K562 (cell line): ENCODE results near the gene CMSS1. TPM values are rescaled to one million over a fixed set of nuclear protein-coding genes. Genes with fewer than 3 reads are reported as not detected.

Source experiments
- BACH1 ChIP-seq: fragments of 200-800 bp; sonication (Bioruptor generic); IDR thresholded peaks from 2 replicates; pipeline ENCODE4 v1.6.1; 2016; ENCODE audit warnings: missing genetic modification characterization, missing compliant biosample characterization
- CEBPG ChIP-seq, 3 experiments: fragments of 200-800 bp in 1 of 3; sonication (Bioruptor generic) in 1 of 3; sonication (generic) in 1 of 3; formaldehyde crosslinking in 1 of 3; IDR thresholded peaks in 2 of 3; conservative IDR thresholded peaks in 1 of 3; 2 replicates each; pipeline versions ENCODE4 v1.6.1 to v1.8.0; 2016 to 2022; ENCODE audit warnings: missing compliant biosample characterization in 2 of 3, missing genetic modification characterization in 2 of 3, mild to moderate bottlenecking in 1 of 3, missing genetic modification reagents in 1 of 3
- FOSL1 ChIP-seq: fragments of 200-800 bp; sonication (Bioruptor generic); conservative IDR thresholded peaks from 2 replicates; pipeline ENCODE4 v1.6.1; 2016; ENCODE audit warnings: missing genetic modification characterization, missing compliant biosample characterization
- HMG20A ChIP-seq: fragments of 450-650 bp; formaldehyde crosslinking; conservative IDR thresholded peaks from 2 replicates; pipeline ENCODE4 v1.4.0; 2020; ENCODE audit warnings: mild to moderate bottlenecking, mixed read lengths
- HNRNPLL ChIP-seq: fragments of 200-400 bp; formaldehyde crosslinking; IDR thresholded peaks from 2 replicates; pipeline ENCODE4 v1.6.1; 2017; ENCODE audit warnings: low read length, low read depth, mild to moderate bottlenecking; ENCODE audit not compliant: poor library complexity, severe bottlenecking
- HOXB6 ChIP-seq: fragments of 250-450 bp; sonication (Bioruptor Pico); IDR thresholded peaks from 2 replicates; pipeline ENCODE4 v1.5.1; 2022; ENCODE audit warnings: mild to moderate bottlenecking, borderline replicate concordance
- ILF3 ChIP-seq: fragments of 450-650 bp; IDR thresholded peaks from 2 replicates; pipeline ENCODE4 v1.6.1; 2018; ENCODE audit warnings: antibody characterized with exemption, mild to moderate bottlenecking, moderate library complexity, borderline replicate concordance
- MTA3 ChIP-seq: fragments of 450-650 bp; formaldehyde crosslinking; IDR thresholded peaks from 2 replicates; pipeline ENCODE4 v1.6.1; 2017; ENCODE audit warnings: mild to moderate bottlenecking, borderline replicate concordance
- PHB ChIP-seq: fragments of 250-450 bp; sonication (Bioruptor Pico); IDR thresholded peaks from 2 replicates; pipeline ENCODE4 v1.5.0; 2021
- SMC3 ChIP-seq: conservative IDR thresholded peaks from 2 replicates; pipeline ENCODE4 v1.6.1; 2011; ENCODE audit warnings: low read depth, low read length, improper control_type of control experiment; ENCODE audit not compliant: insufficient read depth
- polyA plus RNA-seq, 8 experiments: library from polyadenylated mRNA; depleted of rRNA in 4 of 8; stranded (reverse) in 5 of 8; unstranded in 3 of 8; fragments of >200 nt; fragmentation: Nextera tagmentation in 2 of 8; fragmentation: Illumina TruSeq in 1 of 8; extraction: Ambion mirVana in 2 of 8; extraction: Trizol in 1 of 8; gene quantifications; 2 replicates each; pipeline versions ENCODE4 v1.2.1 to v1.2.3, GENCODE V29; 2011 to 2014; ENCODE audit warnings: inconsistent platforms in 1 of 8, missing spikeins in 1 of 8
- total RNA-seq, 7 experiments: library from RNA; depleted of rRNA in 6 of 7; stranded (reverse); fragments of >200 nt in 6 of 7; fragmentation: Illumina TruSeq in 2 of 7; extraction: Trizol in 2 of 7; gene quantifications; 2 replicates each; pipeline versions ENCODE4 v1.2.1 to v1.2.3, GENCODE V29; 2011 to 2021; ENCODE audit warnings: low replicate concordance in 1 of 7
- TF ChIP-seq, protein P1 (sequence below): fragments of 450-650 bp; IDR thresholded peaks from 2 replicates; pipeline ENCODE4 v1.6.1; 2016; ENCODE audit warnings: borderline replicate concordance
- TF ChIP-seq, protein P2 (sequence below): fragments of 250-450 bp; sonication (Bioruptor Pico); IDR thresholded peaks from 2 replicates; pipeline ENCODE4 v1.8.0; 2021; ENCODE audit warnings: moderate library complexity, mild to moderate bottlenecking, inconsistent platforms
- TF ChIP-seq, protein P3 (sequence below), 2 experiments: fragments of 450-650 bp in 1 of 2; sonication (generic) in 1 of 2; formaldehyde crosslinking in 1 of 2; IDR thresholded peaks in 1 of 2; conservative IDR thresholded peaks in 1 of 2; 2 replicates each; pipeline versions ENCODE4 v1.6.1 to v1.8.1; 2016 to 2023; ENCODE audit warnings: mild to moderate bottlenecking in 2 of 2, moderate library complexity in 2 of 2, inconsistent platforms in 1 of 2, missing genetic modification reagents in 1 of 2
- TF ChIP-seq, protein P4 (sequence below): fragments of 450-650 bp; IDR thresholded peaks from 2 replicates; pipeline ENCODE4 v1.6.1; 2016; ENCODE audit warnings: missing biosample characterization, missing genetic modification characterization
- TF ChIP-seq, protein P5 (sequence below): sonication (generic); IDR thresholded peaks from 2 replicates; pipeline ENCODE4 v1.6.1; 2016

CMSS1 gene
- total and polyA plus RNA-seq, 9 of the 15 experiments (the other 6 are each of a cell fraction or from before 2014, with no cell fraction given), result 46.9 to 109 (median 72.3) TPM

DNA sequence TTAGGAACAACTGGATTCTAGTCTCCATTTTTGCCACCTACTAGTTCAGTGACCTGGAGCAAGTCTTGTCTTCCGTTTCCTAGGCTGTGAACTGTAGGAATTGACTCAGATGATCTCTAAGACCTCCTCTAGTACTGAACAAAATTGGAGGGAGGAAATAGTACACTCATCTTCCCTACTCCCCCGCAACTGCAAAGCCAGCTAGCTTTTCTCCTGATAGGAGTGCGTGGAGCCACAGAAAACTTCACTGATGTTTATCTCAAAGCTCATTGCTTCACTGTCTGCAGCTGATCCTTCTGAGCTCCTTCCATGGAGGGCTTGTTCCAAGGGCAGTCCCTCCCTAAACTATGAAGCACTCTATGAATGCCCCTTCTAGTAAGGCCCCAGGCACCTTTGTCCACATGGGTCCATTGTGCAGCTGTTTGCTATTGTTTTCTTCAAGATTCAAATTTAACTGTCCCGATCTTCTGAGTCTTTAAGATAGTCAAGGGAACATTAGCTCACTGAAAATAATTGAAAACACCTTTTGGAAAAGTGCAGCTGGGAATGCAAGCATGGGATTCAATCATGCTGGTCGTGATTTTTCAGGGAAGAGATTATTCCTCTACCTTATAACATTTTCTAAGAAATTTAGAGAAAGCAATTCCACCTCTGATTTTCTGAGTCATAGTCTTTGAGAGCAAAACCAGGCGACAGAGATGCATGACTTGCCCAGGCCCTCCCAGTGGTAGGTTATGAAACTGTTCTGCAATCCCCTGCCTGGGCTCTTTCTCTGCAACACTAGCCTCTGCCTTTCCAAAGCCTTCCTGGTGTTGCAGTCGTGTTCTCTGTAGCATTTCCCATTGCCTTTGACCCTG, 272.4 kb downstream of the CMSS1 start (continued):
- TF ChIP-seq, protein P1, sequence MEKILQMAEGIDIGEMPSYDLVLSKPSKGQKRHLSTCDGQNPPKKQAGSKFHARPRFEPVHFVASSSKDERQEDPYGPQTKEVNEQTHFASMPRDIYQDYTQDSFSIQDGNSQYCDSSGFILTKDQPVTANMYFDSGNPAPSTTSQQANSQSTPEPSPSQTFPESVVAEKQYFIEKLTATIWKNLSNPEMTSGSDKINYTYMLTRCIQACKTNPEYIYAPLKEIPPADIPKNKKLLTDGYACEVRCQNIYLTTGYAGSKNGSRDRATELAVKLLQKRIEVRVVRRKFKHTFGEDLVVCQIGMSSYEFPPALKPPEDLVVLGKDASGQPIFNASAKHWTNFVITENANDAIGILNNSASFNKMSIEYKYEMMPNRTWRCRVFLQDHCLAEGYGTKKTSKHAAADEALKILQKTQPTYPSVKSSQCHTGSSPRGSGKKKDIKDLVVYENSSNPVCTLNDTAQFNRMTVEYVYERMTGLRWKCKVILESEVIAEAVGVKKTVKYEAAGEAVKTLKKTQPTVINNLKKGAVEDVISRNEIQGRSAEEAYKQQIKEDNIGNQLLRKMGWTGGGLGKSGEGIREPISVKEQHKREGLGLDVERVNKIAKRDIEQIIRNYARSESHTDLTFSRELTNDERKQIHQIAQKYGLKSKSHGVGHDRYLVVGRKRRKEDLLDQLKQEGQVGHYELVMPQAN, result no peak
- TF ChIP-seq SMC3 (no peak), HOXB6 (CRISPR knock-in tag) (no peak), BACH1 (tag) (0 out of 2 replicates have a peak, but pooled peaks have one; percentile 18), ILF3 (0 out of 2 replicates have a peak, but pooled peaks have one; percentile 22), HMG20A (CRISPR knock-in tag) (no peak), PHB (CRISPR knock-in tag) (no peak), FOSL1 (tag) (peak; percentile 89), HNRNPLL (no peak), MTA3 (peak; percentile 60; the same call in 1 of the 2 replicates), CEBPG (CRISPR knock-in tag; IDR thresholded peaks at IDR 0.05) (no peak), CEBPG (tag; conservative IDR thresholded peaks at IDR 0.05 in 1 of 2, IDR thresholded peaks at IDR 0.05 in 1 of 2) (peak; percentile 82 to 91)
- TF ChIP-seq, protein P2, sequence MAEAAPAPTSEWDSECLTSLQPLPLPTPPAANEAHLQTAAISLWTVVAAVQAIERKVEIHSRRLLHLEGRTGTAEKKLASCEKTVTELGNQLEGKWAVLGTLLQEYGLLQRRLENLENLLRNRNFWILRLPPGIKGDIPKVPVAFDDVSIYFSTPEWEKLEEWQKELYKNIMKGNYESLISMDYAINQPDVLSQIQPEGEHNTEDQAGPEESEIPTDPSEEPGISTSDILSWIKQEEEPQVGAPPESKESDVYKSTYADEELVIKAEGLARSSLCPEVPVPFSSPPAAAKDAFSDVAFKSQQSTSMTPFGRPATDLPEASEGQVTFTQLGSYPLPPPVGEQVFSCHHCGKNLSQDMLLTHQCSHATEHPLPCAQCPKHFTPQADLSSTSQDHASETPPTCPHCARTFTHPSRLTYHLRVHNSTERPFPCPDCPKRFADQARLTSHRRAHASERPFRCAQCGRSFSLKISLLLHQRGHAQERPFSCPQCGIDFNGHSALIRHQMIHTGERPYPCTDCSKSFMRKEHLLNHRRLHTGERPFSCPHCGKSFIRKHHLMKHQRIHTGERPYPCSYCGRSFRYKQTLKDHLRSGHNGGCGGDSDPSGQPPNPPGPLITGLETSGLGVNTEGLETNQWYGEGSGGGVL, result no peak
- TF ChIP-seq, protein P3, sequence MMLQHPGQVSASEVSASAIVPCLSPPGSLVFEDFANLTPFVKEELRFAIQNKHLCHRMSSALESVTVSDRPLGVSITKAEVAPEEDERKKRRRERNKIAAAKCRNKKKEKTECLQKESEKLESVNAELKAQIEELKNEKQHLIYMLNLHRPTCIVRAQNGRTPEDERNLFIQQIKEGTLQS (IDR thresholded peaks at IDR 0.05), result peak; percentile 46
- TF ChIP-seq, protein P3 (CRISPR knock-in tag; conservative IDR thresholded peaks at IDR 0.05), result no peak
- TF ChIP-seq, protein P4, sequence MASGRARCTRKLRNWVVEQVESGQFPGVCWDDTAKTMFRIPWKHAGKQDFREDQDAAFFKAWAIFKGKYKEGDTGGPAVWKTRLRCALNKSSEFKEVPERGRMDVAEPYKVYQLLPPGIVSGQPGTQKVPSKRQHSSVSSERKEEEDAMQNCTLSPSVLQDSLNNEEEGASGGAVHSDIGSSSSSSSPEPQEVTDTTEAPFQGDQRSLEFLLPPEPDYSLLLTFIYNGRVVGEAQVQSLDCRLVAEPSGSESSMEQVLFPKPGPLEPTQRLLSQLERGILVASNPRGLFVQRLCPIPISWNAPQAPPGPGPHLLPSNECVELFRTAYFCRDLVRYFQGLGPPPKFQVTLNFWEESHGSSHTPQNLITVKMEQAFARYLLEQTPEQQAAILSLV (tag), result no peak
- TF ChIP-seq, protein P5, sequence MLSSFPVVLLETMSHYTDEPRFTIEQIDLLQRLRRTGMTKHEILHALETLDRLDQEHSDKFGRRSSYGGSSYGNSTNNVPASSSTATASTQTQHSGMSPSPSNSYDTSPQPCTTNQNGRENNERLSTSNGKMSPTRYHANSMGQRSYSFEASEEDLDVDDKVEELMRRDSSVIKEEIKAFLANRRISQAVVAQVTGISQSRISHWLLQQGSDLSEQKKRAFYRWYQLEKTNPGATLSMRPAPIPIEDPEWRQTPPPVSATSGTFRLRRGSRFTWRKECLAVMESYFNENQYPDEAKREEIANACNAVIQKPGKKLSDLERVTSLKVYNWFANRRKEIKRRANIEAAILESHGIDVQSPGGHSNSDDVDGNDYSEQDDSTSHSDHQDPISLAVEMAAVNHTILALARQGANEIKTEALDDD, result peak; percentile 99
